ENCODE results near the gene AUH. TPM values are rescaled to one million over a fixed set of nuclear protein-coding genes. Genes with fewer than 3 reads are reported as not detected.
A peak's percentile ranks its signal among the peaks of the same experiment; 100 is the strongest.

AUH gene
- total RNA-seq, 6 donors from 2014 or later: 13.7 to 38.5 (median 24.4) TPM

DNA sequence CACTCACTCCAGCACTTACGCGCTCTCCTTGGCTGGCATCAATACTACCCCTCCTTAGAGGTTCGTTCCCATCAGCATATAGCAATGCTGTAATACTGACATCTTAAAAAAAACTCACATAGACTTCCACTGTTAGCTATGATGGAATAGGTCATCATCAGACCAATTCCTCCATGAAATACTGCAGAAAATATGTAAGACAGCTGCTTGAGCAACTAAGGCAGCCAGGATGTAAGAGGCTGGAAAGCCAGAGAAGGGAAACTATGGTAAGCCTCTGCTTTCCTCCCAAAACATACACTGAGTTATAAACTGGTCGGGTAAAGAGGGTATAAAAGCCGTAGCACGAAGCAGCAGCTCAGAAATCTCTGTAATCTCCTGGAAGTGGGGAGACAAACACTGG, 33.5 kb downstream of the AUH start:
- Histone ChIP-seq H3K9me3 (peaks cover 0 to 4% (median 0%) of the 10 kb centered on the region in 4 donors), H3K4me3 (no peak overlapping the region), H3K4me1 (peaks cover 0 to 7% (median 5%) of the 10 kb centered on the region in 4 donors), H3K36me3 (peaks cover 0 to 10% (median 3%) of the 10 kb centered on the region in 4 donors), H3K27me3 (no peaks in the 10 kb centered on the region), H3K27ac (no peak overlapping the region)
- DNase-seq (no peak), ATAC-seq (ENCODE audit: low FRiP score in 2 of 2) (no peak)
- TF ChIP-seq, protein P1, sequence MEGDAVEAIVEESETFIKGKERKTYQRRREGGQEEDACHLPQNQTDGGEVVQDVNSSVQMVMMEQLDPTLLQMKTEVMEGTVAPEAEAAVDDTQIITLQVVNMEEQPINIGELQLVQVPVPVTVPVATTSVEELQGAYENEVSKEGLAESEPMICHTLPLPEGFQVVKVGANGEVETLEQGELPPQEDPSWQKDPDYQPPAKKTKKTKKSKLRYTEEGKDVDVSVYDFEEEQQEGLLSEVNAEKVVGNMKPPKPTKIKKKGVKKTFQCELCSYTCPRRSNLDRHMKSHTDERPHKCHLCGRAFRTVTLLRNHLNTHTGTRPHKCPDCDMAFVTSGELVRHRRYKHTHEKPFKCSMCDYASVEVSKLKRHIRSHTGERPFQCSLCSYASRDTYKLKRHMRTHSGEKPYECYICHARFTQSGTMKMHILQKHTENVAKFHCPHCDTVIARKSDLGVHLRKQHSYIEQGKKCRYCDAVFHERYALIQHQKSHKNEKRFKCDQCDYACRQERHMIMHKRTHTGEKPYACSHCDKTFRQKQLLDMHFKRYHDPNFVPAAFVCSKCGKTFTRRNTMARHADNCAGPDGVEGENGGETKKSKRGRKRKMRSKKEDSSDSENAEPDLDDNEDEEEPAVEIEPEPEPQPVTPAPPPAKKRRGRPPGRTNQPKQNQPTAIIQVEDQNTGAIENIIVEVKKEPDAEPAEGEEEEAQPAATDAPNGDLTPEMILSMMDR (IDR thresholded peaks at IDR 0.05): no peak
- TF ChIP-seq POLR2A (IDR thresholded peaks at IDR 0.05) (no peak), POLR2AphosphoS5 (IDR thresholded peaks at IDR 0.05) (no peak), EP300 (IDR thresholded peaks at IDR 0.05) (no peak)
- 74 to 93% methylated on average over 6 of the region's 6 CpGs for WGBS, 2 donors

DNA sequence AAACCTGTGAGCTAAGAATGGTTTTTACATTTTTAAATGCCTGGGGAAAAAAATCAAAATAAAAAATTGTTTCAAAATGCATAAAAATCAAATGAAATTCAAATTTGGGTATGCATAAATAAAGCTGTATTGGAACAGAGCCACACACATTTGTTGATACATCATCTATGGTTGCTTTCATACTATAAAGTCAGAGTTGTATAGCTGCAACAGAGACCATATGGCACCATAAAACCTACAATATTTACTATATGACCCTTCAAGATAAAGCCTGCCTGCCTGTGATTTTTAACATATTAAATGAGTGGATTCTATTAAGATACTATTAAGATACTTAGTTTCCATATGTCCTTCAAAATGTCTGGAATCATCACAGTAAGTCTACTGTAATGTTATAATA, 40.0 kb downstream of the AUH start:
- Histone ChIP-seq H3K27me3 (no peaks in the 10 kb centered on the region), H3K4me1 (no peaks in the 10 kb centered on the region), H3K27ac (no peak overlapping the region), H3K9me3 (no peaks in the 10 kb centered on the region), H3K4me3 (no peak overlapping the region), H3K36me3 (peaks cover 0 to 3% (median 0%) of the 10 kb centered on the region in 4 donors)
- TF ChIP-seq POLR2AphosphoS5 (IDR thresholded peaks at IDR 0.05): no peak
- no peak for TF ChIP-seq EP300 (IDR thresholded peaks at IDR 0.05)
- TF ChIP-seq, protein P1 (IDR thresholded peaks at IDR 0.05): no peak
- TF ChIP-seq POLR2A (IDR thresholded peaks at IDR 0.05): no peak
- DNase-seq: no peak
- no peak for ATAC-seq (ENCODE audit: low FRiP score in 2 of 2)

DNA sequence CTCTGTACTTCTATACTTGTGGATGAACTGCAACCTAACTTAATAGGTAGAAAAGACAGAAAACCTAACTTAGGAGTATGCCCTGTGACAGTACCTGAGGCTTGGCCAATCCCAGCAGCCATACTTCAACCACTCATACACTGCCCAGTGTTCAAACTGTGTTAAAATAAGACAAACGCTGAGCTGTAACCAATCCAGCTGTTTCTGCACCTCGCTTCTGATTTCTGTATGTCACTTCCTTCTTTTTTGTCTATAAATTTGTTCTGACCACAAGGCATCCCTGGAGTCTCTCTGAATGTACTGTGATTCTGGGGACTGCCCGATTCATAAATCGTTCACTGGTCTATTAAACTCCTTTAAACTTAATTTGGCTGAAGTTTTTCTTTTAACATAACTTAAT, 41.4 kb downstream of the AUH start:
- 68 to 72% methylated on average over 4 of the region's 4 CpGs for WGBS, 2 donors

DNA sequence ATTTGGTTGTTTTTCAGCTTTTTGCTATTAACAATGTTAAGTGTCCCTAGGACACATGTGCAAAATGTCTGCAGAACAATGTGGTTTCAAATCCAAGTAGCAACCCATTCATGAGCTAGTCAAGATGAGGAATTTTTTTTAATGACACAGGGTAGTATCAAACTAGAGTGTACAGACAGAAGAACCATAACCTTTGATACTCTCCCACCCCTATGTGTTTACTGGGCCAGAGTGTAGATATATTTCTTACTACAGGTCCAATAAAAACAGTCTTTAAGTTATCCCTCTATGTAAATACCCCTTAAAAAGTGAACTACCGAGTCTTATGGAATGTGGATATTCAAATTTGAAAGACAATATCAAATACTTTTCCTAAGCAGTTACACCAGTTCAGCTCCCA, 45.6 kb downstream of the AUH start:
- WGBS, 2 donors: 74 to 89% methylated on average over 1 of the region's 1 CpG
- no peak for DNase-seq

More for the DNA sequence above, 41.4 kb downstream of the AUH start:
- no peak for DNase-seq
- Histone ChIP-seq H3K27me3 (no peaks in the 10 kb centered on the region), H3K36me3 (peaks cover 0 to 3% (median 0%) of the 10 kb centered on the region in 4 donors), H3K27ac (no peak overlapping the region), H3K4me1 (no peaks in the 10 kb centered on the region), H3K4me3 (no peak overlapping the region), H3K9me3 (no peaks in the 10 kb centered on the region)
- ATAC-seq (ENCODE audit: low FRiP score in 2 of 2): no peak
- TF ChIP-seq EP300 (IDR thresholded peaks at IDR 0.05) (no peak), POLR2AphosphoS5 (IDR thresholded peaks at IDR 0.05) (no peak), POLR2A (IDR thresholded peaks at IDR 0.05) (no peak)
- TF ChIP-seq, protein P1 (IDR thresholded peaks at IDR 0.05): no peak

DNA sequence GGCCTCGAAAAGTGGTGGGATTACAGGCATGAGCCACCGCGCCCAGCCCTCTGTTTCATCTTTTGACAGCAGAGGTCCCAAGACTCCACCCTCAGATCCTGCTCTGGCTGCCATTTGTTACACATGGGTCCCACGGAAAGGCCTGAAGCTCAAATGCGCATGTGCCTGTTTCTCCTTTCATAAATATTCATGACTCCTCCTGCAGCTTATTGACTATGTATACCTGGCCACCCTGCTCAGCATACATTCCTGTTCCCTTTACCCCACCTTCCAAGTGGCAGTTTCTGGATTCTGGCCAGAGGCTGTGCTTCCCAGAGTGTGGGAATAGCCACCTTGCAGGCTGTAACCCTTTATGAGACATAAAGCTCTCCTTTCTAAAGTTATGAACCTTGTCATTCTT, 46.5 kb downstream of the AUH start:
- no peak overlapping the region for H3K27ac ChIP-seq
- WGBS, 2 donors: 88 to 95% methylated on average over 5 of the region's 5 CpGs
- no peak for TF ChIP-seq POLR2A (IDR thresholded peaks at IDR 0.05)
- no peak for TF ChIP-seq POLR2AphosphoS5 (IDR thresholded peaks at IDR 0.05)
- no peak for TF ChIP-seq EP300 (IDR thresholded peaks at IDR 0.05)
- TF ChIP-seq, protein P1 (IDR thresholded peaks at IDR 0.05): no peak
- H3K4me1 ChIP-seq: no peaks in the 10 kb centered on the region
- H3K4me3 ChIP-seq: no peak overlapping the region
- H3K36me3 ChIP-seq: peaks cover 0 to 3% (median 0%) of the 10 kb centered on the region in 4 donors
- H3K9me3 ChIP-seq: no peaks in the 10 kb centered on the region
- ATAC-seq (ENCODE audit: low FRiP score in 2 of 2): peak in 1 of 2 donors; percentile 40
- peak in 1 of 2 donors; percentile 33 for DNase-seq
- no peaks in the 10 kb centered on the region for H3K27me3 ChIP-seq

More for the DNA sequence above, 45.6 kb downstream of the AUH start:
- Histone ChIP-seq H3K4me3 (no peak overlapping the region), H3K4me1 (no peaks in the 10 kb centered on the region), H3K27ac (no peak overlapping the region), H3K36me3 (peaks cover 0 to 3% (median 0%) of the 10 kb centered on the region in 4 donors), H3K9me3 (no peaks in the 10 kb centered on the region), H3K27me3 (no peaks in the 10 kb centered on the region)
- no peak for TF ChIP-seq POLR2A (IDR thresholded peaks at IDR 0.05)
- no peak for ATAC-seq (ENCODE audit: low FRiP score in 2 of 2)
